Hematopoietic multipotent progenitor cell treated with erythropoietin and hydrocortisone succinate and interleukin-3 and kit ligand, for 8 days (in vitro differentiated cells): ENCODE measurements around the gene MAP4K2.
"Not testable (repeated sequence)": the region's sequence is repeated elsewhere in the genome, so short reads cannot be mapped to it uniquely, and the experiment has no call there.

ENCODE experiments used
- DNase-seq: peaks from one replicate; pipeline ENCODE4 v3.0.0-alpha.2; 2015

The MAP4K2 gene

DNA sequence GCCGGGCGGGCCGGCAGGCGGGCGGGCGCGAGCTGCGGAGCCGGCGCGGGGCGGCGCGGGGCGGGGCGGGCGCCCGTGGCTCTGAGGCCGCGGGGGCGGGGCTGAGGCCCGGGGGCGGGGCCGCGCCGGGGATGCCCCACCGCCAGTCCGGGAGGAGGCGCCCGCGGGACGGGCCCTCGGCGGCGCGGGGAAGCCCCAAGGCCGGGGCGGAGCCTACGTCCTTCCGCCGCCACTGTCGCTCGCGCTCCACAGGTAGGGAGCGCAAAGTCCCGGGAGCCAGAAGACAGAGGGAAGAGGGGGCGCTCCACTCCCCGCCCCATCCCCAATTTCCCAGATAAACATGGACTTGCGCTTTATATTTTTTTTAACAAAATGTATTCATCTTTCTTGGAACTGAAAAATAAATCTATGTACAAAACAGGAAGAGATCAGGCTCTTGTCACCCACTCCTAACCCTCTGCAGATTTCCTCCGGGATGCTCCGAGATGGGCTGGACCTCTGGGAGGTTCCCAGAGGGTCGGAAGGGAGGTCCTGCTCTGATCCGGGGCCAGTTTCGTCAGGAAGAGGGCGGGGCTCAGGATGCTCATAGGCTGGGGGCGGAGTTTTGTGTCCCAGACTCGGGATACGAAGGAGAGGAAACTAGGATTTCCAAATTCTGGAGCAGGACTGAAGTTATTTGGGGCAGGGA lies at the start of gene MAP4K2:
MAP4K2 (minus strand) TSS at position 57 of the 688 bp plus-strand sequence. CDS start 65 bp downstream, outside the sequence.
- DNase-seq = peak; percentile 81

DNA sequence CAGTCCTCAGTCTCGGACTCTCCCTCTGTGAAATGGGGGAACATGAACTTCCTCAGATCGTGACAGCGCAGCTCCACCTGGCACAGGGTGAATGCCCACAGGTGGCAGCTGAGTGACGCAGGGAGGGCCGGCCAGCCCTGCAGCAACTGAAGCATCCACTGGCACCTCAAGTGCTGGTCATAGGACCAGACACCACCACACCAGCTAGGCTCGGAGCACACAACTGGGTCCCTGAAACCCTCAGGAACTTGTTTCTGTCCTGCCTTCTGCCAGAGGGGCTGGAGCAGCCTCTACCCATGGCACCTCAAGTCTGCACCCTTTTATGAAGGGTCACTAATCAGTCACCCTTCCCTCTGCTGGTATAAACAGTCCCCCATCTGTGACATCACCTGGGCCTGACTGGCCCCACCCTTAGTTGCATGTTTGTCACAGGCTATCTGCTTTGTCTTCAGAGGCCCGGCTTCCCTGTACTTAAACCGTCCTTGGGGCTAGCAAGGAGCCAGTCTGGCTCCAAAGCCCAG lies 48.9 kb upstream of the MAP4K2 start:
- peak; percentile 43 for DNase-seq

DNA sequence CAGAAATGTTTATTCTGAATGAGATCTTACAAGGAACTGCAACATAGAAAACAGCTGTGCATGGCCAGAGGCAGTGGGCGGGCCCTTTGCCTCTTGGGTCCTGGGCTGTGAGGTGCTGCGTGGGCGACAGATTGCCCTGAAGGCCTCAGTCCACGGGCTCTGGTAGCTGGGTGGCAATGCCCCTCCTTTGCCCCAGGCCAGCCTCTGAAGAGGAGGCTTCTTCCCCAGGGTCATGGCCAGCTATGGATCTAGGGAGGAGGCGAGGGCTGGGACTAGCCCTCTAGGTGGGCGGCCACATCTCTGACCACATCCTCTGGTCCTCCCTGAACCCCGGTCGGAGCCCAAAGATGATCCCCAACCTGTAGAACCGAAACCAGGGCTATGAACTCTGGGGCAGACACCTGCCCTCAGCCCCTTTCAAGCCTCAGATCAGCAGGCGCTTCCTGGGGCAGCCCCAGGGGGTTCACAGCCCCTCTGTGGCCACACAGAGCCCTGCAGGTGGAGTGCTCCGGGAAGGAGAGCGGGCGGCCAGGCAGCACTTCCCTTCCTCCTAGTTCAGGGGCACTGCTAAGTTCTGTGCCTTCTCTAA lies 48.1 kb upstream of the MAP4K2 start:
- DNase-seq = no peak

DNA sequence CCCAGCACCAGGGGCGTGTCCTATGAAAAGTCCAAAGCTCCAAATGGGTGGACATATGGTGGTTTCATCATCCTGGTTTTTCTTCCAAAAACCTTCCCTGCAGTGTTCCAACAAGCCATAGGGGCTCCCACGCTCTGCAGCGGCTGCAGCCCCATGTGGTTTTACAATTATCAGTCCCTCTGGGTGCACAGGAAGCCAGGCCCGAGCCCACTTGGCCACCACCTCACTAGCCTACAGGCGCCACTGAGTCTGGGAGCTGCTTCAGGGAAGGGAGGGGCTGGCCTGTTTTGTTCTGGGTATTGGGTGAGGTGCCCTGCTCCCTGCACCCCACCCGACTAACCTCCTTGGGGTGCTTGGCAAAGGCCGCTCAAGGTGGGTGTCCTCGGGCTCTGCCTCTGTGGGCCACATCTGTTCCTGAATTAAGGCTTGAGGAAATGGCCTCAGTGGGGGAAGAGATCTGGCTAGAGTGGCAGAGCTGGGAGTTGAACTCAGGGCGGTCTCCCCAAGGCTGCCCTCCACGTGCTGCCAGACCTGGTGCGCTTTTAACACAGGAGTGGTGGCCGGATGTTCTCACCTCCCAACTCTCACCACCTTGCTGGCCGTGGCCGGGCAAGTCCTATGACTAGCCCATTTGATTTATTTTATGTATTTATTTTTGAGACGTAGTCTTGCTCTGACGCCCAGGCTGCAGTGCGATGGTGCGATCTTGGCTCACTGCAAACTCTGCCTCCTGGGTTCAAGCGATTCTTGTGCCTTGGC lies 46.8 kb upstream of the MAP4K2 start:
- peak; percentile 19 for DNase-seq

DNA sequence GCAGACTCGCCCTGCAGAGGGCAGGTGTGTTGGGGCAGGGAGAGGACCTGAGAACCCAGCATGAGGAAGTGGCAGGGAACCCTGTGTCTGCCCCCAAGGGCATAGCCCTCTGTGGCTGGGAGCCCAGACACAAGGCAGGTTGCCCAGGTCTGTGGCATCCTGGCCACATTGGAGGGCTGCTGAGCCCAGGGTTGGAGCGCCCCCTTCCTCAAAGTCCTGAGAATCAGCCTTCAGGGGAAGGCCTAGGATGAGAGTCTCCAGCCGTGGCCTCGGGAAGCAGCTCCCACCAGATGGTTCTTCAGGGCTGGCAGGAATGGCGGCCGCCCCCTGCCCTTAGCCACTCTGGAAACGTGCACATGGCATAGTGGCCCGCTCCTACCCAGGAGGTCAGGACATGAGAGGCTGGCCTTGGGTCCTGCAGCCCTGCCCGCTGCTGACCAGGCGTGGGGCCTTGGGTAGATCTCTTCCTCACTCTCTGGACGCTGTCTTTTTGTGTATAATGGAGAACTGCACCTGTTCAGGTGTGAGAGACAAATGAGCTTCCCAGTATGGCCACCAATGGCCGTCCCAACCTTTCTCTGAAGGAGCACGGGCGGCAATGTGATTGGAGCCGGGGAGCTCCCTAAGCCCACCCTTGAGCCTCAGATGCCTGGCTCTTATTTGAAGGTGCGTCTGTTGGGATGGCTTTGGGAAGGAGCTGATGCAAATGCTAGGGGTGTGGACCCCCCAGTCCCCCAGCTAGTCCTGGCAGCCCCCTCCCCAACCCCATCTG lies 46.0 kb upstream of the MAP4K2 start:
- peak; percentile 42 for DNase-seq

DNA sequence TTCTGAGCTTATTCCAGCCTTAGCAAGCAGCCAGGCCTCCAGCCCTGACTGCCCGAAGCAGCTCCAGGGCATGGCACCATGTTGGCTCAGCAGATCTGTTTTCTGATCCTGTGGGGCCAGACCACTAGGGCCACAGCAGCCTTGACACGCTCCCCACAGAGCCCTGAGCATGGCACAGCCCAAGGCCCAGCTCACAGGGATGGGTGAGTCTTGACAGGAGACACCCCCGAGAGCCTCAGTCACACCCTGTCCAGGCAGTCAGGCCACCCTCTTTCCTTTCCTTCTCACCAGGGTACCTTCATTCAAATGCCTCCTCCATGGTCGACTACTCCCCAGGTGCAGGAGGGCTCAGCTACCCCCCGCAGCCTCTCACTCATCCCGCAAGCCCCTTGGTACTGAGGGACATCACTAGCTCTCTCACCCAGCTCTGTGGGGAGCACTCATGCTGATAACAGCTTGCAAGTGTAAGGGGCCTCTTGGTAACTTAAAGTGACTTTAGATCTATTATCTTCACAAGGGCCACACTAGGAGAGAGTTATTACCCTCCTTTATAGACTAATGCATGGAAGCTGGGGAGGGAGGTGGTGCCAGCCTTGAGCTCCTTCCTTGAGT lies 45.3 kb upstream of the MAP4K2 start:
- DNase-seq = no peak

DNA sequence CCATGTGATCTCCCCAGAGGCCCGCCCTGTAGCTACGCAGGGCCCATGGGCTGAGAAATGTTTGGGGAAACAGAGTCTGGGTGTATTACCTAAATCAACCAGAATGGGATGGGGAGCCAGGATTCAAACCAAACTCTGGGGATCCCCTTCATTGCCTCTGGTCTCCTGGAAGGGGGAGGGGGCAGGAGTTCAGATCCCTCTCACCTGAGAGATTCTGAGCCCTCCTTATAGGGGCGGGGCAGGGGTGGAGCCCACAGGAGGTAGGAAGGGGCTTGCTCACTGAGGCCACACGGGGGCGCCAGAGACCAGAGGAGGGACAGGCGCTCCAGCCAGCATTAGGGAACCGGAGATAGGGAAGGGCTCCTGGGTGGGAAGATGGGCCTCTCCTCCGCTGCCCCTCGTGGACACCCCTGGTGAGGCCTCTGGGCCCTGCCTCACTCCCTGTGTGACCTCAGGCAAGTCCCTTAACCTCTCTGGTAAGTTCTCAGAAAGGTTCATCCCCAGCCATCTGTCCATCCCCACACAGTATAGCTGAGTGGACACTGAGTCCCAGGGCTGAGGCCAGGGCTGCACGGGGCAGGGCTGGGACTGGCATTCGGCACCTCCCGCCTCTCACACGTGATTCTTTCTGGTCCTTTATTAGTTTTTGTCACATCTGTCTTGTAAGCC lies 44.1 kb upstream of the MAP4K2 start:
- peak; percentile 92 for DNase-seq

DNA sequence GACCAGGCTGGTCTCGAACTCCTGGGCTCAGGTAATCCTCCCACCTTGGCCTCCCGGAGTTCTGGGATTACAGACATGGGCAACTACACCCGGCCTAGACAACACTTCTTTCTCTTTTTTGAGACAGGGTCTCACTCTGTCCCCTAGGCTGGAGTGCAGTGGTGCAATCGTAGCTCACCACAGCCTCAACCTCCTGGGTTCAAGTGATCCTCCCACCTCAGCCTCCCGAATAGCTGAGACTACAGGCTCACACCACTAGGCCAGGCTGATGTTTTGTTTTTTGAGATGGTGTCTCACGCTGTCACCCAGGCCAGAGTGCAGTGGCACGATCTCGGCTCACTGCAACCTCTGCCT lies 42.7 kb upstream of the MAP4K2 start:
- DNase-seq = not testable (repeated sequence)

DNA sequence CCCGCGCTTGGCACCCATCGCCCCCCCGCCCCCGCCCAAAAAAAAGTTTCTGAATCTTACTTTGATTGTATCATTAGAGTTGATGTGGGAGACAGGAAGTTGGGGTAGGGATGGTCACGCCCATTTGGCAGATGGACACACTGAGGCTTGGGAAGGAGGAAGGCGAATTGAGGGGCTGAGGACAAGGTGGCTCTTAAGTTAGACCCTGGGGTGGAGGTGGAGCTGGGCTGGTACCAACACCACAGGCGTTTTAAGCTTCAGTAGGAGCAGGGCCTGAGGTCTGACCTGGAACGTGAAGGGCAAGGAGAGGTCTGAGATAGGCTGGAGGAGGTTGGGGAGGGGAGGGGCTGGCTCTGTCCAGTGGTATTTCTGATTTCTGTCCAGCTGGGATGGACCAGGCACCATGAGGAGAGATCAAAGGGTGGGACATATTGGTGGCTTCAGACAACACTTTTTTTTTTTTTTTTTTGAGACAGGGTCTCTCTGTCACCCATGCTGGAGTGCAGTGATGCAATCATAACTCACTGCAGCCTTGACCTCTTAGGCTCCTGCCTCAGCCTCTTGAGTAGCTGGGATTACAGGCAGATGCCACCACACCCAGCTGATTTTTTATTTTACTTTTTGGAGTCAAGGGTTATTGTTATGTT lies 42.2 kb upstream of the MAP4K2 start:
- no peak for DNase-seq

DNA sequence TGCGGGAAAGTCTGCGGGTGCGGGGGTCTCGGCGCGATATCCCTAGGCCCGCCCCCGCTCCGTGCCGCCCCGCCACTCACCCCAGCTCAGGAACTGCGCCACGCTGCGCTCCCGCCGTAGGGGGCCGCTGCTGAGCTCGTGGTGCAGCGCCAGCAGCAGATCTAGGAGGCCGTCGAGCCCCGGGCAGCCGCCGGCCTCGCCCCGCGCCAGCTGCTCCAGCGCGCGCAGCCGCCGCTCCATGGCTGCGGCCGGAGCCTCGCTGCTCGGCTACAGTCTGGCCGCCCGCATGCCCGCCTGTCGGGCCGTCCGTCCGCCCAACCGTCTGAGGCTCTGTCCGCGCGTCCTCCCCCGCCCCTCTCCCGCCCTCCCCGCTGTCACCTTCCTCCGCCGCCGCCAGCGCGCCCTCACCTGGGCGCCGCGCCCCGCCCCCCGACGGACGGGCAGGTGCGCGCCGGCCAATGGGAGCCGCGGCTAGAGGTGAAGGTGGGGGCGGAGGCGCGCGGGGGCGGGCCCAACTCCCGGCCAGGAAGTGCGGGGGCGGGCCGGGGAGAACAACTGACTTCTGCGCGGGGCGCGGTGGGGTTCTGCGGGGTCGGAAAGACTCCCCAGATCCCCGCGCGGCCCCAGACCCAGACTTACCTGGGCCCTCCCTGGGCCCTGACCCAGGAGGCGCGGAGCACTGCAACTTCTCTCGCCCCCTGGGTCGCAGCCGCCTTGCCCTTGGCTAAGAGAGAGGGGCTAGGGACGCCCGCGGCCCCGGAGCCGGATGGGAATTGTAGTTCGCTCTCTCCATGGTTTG lies 41.5 kb upstream of the MAP4K2 start, which contains the start of gene CDC42BPG:
CDC42BPG (minus strand) TSS at position 324 of the 799 bp plus-strand sequence; CDS start at position 240, 84 bp downstream.
- peak; percentile 68 for DNase-seq

DNA sequence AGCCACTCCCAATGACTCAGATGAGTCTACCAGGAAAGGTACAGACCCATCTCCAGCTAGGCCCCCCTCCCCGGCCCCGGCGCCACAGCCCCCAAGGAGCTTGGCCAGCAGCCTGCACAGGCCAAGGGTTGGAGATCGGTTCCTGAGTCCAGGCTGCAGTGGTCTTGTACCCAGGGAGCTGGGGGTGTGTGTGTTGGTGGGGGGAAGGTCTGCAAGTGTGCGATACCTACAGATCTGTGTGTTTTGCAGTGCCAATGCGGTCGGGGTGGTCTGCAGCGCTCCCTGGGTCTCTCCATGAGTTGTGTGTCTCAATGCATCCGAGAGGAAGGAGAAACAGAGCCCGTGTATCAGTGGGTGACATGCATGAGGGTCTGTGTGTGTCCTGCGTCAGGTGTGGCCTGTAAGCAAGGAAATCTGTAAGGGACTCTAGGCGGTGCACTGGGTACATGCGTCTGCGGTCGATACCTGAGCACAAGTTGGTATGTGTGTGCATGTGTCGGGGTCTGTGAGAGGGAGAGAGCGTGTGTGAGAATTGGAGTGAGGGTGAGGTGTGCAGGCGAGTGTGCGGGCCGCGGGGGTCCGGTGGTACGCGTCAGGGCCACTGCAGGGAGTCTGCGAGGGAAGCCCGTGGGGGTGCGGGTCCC lies 40.8 kb upstream of the MAP4K2 start:
- no peak for DNase-seq

DNA sequence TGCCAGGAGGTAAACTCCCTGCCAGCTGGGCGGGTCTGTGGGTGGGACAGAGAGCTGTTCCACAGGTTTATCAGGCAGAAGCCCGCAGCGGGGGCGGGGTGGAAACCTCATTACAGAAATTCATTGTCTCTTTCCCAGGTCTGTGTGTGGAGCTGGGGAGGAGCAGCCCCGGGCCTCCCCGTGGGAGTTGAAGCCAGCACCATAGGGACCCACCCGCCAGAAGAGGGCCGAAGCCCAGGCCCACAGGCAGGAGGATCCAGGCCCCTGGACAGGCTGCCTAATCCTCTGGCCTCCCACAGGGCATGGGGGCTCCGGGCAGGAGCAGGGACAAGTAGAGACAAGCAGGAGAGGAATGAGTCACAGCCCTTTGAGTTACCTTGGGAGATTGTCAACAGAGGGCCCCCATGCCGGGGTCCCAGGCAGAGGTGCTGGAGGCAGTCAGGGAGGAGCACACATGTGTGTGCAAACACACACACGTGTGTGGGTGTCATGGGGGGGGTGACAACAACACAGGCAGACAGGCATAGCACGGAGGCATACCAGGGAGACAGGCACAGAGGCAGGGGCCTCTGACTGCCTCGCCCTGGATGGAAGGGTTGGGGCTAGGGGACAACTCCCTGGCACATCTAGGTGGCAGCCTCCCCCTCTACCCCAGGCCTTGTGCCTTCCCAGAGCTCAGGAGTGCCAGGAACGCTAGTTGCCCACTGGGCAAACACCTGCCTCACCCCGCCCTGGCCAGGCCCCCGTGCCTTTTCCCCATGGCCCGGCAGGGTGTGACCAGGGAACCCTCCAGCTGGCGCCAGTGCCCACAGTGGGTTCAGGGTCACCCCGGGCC lies 40.1 kb upstream of the MAP4K2 start:
- DNase-seq = peak; percentile 42

DNA sequence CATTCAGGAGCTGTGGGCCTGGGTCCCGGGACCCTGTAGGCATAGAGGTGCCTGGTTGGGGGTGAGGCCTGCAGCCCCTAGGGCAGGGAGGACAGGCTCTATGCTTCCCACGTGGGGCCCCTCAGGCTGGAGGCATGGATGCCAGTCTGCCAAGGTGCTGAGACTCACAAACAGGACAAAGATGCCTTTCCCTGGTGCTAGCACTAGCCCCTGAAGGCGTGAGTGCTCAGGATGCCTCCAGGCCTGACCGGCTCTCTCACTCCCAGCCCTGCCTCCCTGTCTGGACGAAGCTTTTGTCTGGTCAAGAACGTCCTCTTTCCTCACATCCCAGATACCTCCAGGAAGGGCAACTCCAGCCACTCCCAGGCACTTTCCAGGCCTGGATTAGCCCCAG lies 39.3 kb upstream of the MAP4K2 start:
- DNase-seq = no peak

DNA sequence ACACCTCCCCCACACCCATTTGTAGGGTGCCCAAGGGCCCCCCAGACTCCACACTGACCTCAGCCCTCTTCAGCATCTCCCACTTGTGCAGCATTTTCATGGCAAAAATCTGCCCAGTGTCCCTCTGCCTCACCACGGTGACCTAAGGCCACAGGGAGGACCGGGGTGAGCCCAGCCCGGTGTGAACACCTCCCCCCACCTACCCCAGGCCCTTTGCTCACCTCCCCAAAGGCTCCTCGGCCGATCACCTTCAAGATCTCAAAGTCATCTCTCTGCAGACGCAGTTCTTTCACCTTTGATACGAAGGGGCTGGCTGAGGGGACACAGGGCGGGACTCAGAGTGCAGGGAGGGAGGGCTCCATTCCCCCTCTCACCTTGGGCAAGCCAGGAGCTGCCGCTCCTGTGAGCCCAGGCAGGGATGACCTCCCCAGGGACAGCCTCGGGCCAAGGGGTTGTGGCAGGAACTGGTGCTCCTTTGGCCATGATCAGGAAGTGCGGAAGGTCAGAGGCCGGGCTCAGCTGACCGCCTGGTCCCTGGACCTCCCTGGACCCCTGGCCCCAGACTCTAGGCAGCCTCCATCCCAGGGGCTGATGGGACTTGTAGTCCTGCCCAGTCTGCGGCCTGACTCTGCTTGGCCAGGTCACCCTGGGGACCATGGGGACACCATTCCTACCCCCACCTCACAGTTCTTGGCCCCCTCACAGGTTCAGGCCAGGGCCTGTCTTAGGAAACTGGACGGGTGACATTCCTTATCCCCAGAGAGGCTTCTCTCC lies 38.8 kb upstream of the MAP4K2 start:
- no peak for DNase-seq

DNA sequence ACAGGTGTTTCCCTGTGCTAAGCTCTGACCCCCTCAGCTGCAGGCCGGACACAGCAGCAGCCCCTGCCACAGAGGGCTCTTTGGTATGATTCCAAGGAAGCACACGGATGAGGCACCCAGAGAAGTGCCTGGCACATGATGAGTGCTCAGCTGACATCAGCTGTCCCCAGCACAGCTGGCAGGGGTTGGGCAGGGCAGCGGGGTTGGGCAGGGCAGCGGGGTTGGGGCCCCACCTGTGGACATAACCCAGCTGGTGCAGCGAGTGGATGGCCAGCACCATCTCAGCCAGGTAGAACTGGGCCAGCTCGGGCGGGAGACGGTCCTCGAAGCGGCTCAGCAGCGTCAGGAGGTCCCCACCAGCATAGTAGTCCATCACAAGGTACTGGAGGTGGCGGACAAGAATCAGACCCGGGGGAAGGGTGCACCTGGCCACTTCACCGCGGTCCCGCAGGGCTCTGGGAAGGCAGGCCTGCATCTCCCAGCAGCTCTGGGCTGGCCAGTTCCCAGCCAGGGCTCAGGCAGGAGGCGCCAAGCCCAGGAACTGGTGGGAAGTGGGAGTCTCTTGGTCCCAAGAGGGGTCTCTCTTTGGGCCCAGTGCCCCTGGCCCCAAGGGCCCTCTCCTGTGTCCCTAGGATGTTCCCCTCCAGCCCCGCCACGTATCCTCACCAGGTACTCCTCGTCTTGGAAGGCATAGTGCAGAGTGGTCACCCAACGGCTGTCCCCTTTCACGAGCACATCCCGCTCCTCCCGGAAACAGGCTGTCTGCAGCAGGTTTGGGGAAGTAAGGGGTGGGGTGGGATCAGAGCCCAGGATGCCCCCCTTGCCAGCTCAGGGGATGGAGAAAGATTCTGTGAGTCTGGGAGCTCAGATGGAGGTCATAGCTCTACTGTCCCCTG lies 37.1 kb upstream of the MAP4K2 start:
- no peak for DNase-seq

DNA sequence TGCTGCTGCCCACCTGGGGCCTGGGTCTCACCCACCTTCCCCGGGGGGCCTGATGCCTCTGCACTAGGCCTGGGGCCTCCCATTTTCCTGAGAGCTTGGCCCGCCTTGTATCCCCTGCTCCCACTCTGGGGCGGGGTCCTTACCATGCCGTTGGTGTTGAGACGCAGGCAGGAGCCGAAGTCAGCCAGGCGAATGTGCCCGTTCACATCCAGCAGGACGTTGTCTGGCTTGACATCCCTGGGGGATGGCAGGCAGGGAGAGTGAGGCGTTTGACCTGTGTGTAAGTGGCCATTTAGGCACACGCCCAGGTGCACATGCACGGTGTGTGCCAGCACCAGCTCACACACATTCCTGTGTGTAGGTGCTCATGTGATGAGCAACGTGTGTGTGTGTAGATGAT lies 36.3 kb upstream of the MAP4K2 start:
- DNase-seq = no peak
